Mucosa of stomach (tissue), 1 donor: ENCODE results near the gene TEDDM1.
"Not testable (repeated sequence)": the region's sequence is repeated elsewhere in the genome, so short reads cannot be mapped to it uniquely, and the experiment has no call there.

Source experiments
- H3K27me3 ChIP-seq: one replicate; pipeline ENCODE4 v1.7.0; 2013; ENCODE audit warnings: mild to moderate bottlenecking, low read length; ENCODE audit not compliant: control insufficient read depth, insufficient read depth
- H3K36me3 ChIP-seq: one replicate; pipeline ENCODE4 v1.7.0; 2013; ENCODE audit warnings: low read length; ENCODE audit not compliant: control insufficient read depth, insufficient read depth
- H3K4me1 ChIP-seq: one replicate; pipeline ENCODE4 v1.7.0; 2013; ENCODE audit warnings: mild to moderate bottlenecking, low read length; ENCODE audit not compliant: control insufficient read depth, insufficient read depth
- H3K4me3 ChIP-seq: one replicate; pipeline ENCODE4 v1.7.0; 2013; ENCODE audit warnings: low read length
- H3K9ac ChIP-seq: one replicate; pipeline ENCODE4 v1.7.0; 2013; ENCODE audit warnings: mild to moderate bottlenecking, low read length, moderate library complexity
- H3K9me3 ChIP-seq: one replicate; pipeline ENCODE4 v1.7.0; 2013; ENCODE audit warnings: mild to moderate bottlenecking, low read length, moderate library complexity; ENCODE audit not compliant: control insufficient read depth
- donor health status: Pancreatic carcinoma.

TEDDM1 gene, protein sequence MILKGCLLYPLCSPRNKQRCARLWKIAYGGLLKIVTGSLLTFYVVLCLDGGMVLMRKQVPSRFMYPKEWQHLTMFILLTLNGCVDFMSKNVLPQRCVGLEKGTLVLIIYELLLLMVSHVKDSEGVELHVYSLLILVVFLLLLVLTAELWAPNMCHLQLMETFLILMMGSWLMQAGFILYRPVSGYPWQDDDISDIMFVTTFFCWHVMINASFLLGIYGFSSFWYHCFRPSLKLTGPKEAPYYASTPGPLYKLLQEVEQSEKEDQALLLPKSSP

DNA sequence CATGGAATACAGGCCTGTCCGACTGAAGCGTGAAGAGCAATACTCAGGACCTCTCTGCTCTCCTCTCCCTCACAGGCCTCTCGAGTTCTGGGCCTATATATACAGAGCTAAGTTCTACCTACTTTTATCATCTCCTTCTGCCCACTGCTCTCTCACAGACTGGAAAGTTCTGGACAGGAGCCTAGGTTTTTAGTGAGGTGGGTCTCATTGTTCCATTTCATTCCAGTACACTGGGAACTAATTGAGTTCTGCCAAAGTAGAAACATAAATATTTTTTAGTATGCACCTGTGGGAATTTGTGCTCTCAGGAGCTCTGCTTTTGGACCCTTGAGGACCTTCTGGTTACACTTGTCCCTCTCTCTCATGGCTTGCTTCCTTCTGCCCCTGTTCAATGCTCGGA, at the start of gene TEDDM1:
Gene TEDDM1 (minus strand): TSS at position 101 of the 400 bp plus-strand sequence. CDS start 182 bp downstream, outside the sequence.
- no peak within 1 kb of the TSS for H3K9ac ChIP-seq
- H3K36me3 ChIP-seq: no peaks in the 10 kb centered on the region
- no peaks in the 10 kb centered on the region for H3K9me3 ChIP-seq
- no peaks in the 10 kb centered on the region for H3K27me3 ChIP-seq
- no peak within 1 kb of the TSS for H3K4me3 ChIP-seq
- peaks cover 14% of the 10 kb centered on the region for H3K4me1 ChIP-seq

DNA sequence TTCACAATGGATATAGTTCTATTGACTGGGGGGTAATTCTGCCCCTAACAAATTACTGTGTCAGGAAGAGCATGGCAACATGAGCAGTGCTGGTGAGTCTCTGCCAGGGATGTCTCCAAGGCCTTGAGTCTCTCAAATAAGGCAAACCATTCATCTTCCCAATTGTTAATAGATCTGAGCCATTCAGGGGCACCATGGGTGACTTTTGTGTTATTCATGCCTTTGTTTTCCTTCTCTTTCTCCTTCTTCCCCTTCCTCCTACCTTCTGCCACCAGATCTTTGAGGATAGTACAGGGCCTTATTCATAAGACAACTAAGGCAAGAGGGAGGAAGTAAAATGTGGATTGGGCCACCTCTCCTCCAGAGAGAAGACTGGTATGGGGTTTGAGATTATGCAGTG, 49.6 kb upstream of the TEDDM1 start, which contains the start of gene RGSL1:
Gene RGSL1 (plus strand): TSS at position 60 of the 400 bp plus-strand sequence. CDS start 20 bp downstream, at position 80.
- H3K36me3 ChIP-seq: no peaks in the 10 kb centered on the region
- no peaks in the 10 kb centered on the region for H3K27me3 ChIP-seq
- H3K4me1 ChIP-seq: peaks cover 3% of the 10 kb centered on the region
- H3K9ac ChIP-seq: no peak within 1 kb of the TSS
- H3K4me3 ChIP-seq: no peak within 1 kb of the TSS
- no peaks in the 10 kb centered on the region for H3K9me3 ChIP-seq

DNA sequence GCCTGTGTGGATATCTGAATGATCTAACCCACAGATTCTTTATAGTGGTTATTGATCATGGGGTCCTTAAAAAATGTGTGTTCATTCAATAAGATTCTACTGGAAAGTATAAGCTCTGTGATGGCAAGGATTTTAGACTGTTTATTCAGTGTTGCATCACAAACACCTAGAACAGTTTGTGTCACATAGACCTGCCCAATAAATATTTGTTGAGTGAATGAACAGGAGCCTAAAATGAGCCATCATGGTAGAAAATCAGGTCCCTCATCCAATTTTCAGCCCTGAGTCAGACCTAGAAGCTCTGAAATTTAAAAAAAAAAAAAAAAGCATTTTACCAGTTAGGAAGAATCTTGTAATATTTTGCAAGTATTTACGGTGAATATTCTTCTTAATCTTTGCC, 47.2 kb upstream of the TEDDM1 start:
- no peaks in the 10 kb centered on the region for H3K27me3 ChIP-seq
- H3K9ac ChIP-seq: no peak overlapping the region
- no peak overlapping the region for H3K4me3 ChIP-seq

DNA sequence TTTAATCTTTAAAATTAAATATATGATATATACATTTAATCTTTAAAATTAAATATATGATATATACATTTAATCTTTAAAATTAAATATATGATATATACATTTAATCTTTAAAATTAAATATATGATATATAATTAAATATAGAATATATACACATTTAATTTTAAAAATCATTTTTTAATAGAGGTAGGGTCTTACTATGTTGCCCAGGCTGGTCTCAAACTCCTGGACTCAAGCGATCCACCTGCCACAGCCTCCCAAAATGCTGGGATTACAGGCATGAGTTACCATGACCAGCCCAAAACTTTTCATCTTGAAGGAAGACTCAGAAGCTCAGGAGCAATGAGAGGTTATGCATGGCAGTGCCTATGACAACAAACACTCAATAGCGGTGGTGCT, 46.7 kb upstream of the TEDDM1 start:
- H3K27me3 ChIP-seq, H3K4me3 ChIP-seq, H3K9me3 ChIP-seq, H3K4me1 ChIP-seq, H3K9ac ChIP-seq, H3K36me3 ChIP-seq: not testable (repeated sequence)

More for the DNA sequence above, 47.2 kb upstream of the TEDDM1 start:
- Histone ChIP-seq H3K36me3 (no peaks in the 10 kb centered on the region), H3K9me3 (no peaks in the 10 kb centered on the region), H3K4me1 (peaks cover 3% of the 10 kb centered on the region)

DNA sequence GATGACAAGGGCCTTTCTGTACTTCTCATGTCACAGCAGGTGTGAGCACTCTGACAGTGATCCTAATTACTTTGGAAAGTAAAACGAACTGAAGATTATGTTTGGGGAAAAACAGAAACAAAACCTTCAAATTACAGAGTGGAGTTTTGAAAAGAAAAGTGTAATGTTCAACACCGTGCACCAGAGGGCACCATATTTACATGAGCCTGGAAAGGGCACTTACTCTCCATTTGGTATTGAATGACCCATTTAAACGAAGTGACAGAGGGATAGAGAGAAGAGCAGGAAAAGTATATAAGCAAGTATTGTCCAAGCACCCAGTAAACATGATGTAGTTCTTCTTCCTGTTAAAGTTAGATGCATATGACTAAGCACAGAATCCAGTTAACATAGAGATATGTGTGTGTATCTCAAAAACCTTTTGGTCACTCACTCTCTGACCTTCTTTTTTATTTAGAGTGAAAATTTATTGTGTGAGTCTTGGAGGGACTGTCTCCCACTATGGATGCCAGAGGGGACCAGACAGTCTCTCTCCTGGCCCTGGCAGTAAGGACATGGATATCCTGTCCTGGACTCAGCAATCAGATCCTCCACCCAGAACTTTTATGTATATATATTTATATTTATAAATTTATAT, 45.7 kb upstream of the TEDDM1 start:
- no peaks in the 10 kb centered on the region for H3K36me3 ChIP-seq
- H3K27me3 ChIP-seq: no peaks in the 10 kb centered on the region
- no peak overlapping the region for H3K4me3 ChIP-seq
- H3K4me1 ChIP-seq: peaks cover 3% of the 10 kb centered on the region
- no peaks in the 10 kb centered on the region for H3K9me3 ChIP-seq
- H3K9ac ChIP-seq: no peak overlapping the region

DNA sequence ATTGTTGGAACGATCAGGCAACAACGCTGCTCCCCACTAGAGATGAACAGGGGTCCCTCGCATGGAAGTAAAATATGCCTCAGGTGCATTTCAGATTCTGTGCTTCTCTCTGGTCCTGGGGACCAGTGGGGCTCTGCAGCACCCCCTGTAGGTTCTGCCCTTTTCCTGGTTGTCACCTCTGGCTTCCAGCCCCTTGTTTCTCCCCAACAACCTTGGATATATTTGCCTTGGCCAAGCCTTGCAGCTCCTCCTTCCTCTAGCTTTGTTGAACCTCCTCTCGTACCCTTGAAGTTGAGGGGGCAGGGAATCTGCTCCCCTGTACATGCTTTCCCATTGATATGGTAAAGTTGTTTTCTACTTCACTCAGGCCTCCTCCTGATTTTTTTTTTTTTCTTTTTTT, 44.0 kb upstream of the TEDDM1 start:
- no peak overlapping the region for H3K4me3 ChIP-seq
- H3K4me1 ChIP-seq: peaks cover 3% of the 10 kb centered on the region
- no peaks in the 10 kb centered on the region for H3K36me3 ChIP-seq
- no peaks in the 10 kb centered on the region for H3K27me3 ChIP-seq
- no peak overlapping the region for H3K9ac ChIP-seq
- no peaks in the 10 kb centered on the region for H3K9me3 ChIP-seq

DNA sequence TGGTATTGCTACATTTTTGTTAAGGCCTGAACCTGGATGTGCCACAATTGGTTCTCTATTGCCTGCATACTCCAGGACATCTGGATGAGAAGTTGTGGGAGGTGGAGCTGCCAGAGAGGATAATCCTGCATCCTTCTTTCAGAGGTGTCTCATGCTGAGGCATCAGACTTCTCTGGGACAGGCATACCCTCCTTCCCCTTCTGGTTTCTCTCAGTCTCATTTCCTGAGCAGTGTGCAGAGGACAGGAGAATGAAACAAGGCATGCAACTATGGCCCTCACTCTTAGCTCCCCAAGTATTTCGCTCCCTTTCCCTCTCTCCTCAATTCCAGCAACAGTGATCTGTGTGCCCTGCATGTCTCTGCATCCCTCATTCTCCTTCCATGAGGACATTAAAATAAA, 41.9 kb upstream of the TEDDM1 start:
- no peak overlapping the region for H3K4me3 ChIP-seq
- no peaks in the 10 kb centered on the region for H3K36me3 ChIP-seq
- H3K27me3 ChIP-seq: no peaks in the 10 kb centered on the region
- no peak overlapping the region for H3K9ac ChIP-seq
- H3K4me1 ChIP-seq: peaks cover 3% of the 10 kb centered on the region
- no peaks in the 10 kb centered on the region for H3K9me3 ChIP-seq

DNA sequence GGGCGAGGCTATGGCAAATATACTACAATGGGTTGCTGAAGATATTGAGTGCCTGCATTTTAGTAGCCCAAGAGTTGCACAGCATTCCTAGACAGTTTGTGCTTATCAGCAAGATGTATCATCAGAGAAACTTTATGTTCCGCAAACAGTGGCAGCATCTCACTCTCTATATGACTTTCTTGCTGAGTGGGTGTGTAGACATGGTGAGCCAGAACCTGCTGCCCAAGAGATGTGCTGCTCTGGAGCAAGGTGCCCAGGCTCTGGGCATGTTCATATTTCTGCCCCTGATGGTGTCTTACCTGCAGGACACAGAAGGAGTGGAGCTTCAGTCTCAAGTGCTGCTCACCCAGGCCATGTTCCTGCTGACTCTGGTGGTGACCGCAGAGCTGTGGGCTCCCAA, 41.3 kb upstream of the TEDDM1 start:
- no peaks in the 10 kb centered on the region for H3K9me3 ChIP-seq
- H3K36me3 ChIP-seq: no peaks in the 10 kb centered on the region
- no peak overlapping the region for H3K9ac ChIP-seq
- H3K4me3 ChIP-seq: no peak overlapping the region
- peaks cover 3% of the 10 kb centered on the region for H3K4me1 ChIP-seq
- H3K27me3 ChIP-seq: no peaks in the 10 kb centered on the region

DNA sequence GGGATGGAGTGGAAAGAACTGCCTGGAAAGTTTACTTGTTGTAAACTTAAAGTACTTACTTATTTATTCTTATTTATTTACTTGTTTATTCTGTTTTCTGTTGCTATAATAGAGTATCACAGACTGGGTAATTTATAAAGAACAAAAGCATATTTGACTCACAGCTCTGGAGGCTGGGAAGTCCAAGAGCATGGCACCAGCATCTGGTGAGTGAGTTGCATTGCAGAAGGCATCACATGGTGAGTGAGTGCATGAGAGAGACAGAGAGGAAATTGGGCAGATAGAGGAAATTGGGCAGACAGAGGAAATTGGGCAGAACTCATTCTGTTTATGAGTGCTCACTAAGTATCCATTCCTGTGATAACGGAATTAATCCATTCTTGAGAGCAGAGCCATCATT, 37.9 kb upstream of the TEDDM1 start:
- no peak overlapping the region for H3K9ac ChIP-seq
- H3K4me3 ChIP-seq: no peak overlapping the region
- no peaks in the 10 kb centered on the region for H3K27me3 ChIP-seq
- H3K4me1 ChIP-seq: no peaks in the 10 kb centered on the region
- H3K36me3 ChIP-seq: no peaks in the 10 kb centered on the region
- H3K9me3 ChIP-seq: no peaks in the 10 kb centered on the region

DNA sequence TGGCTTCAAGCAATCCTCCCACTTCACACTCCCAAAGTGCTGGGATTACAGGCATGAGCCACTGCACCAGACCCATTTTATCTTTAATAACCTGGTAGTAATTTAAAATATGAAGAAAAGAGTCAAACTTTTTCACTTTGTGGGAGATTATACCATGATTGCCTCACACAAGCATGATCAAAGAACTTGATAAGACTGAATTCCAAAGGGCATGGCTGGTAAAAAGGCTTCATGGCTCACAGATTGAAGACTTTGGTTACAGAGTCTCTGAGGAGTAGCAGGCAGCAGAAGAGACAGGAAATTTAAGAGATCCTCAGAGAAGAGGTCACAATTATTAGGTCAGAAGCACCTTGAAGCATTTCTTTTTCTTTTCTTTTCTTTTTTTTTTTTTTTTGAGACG, 33.1 kb upstream of the TEDDM1 start:
- Histone ChIP-seq H3K9ac (no peak overlapping the region), H3K4me1 (no peaks in the 10 kb centered on the region), H3K9me3 (no peaks in the 10 kb centered on the region), H3K27me3 (no peaks in the 10 kb centered on the region), H3K36me3 (no peaks in the 10 kb centered on the region), H3K4me3 (no peak overlapping the region)

DNA sequence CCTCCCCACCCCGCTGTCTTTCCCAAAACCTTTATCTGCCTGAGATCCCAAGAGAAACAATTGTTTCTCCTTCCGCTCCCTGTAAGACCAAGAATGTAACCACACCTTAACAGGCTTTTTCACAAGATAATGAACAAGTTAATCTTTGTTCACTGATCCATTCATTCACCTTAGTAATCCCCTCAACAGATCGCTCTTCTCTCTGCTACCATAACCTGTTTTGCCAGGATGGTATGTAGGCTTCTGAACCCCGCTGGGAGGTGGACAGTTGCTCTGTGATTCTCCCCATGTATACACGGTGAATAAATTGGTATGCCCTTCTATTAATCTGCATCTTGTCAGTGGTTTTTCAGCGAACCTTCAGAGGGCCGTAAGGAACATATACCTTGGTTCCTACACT, 30.8 kb upstream of the TEDDM1 start:
- H3K4me3 ChIP-seq: no peak overlapping the region
- H3K4me1 ChIP-seq: no peaks in the 10 kb centered on the region
- no peaks in the 10 kb centered on the region for H3K9me3 ChIP-seq
- no peak overlapping the region for H3K9ac ChIP-seq
- H3K36me3 ChIP-seq: no peaks in the 10 kb centered on the region
- H3K27me3 ChIP-seq: no peaks in the 10 kb centered on the region

DNA sequence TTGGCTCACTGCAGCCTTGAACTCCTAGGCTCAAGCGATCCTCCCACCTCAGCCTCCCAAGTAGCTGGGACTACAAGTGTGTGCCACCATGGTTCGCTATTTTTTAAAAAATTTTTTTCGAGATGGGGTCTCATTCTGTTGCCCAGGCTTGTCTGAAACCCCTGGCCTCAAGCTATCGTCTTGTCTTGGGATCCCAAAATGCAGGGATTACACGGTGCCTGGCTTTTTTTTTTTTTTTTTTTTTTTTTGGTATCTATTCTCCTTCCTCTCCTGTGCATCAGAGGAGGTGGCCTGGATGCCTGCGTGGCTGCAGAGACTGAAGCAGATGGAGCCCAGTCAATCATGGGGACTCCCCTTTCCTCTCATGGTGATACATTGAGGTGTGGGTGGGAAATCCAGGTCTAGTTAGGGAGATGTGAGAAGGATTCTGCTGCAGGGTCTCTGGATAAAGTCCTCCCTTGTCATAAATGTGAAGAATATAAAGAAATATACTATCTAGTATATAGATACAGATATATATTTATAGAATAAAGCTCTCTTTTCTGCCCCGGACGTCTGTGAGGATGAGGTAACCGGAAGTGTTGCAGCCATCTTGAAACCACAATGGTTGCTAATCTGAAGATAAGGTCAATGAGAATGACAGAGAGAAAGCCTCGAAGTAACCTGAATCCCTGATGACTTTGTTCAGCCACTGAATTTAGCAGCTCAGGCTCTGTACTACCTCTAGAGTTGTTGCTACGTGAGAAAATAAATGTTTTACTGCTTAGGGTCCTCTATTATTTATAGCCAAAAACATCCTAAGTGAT, 30.0 kb upstream of the TEDDM1 start:
- H3K9ac ChIP-seq: no peak overlapping the region
- H3K4me1 ChIP-seq: no peaks in the 10 kb centered on the region
- no peaks in the 10 kb centered on the region for H3K36me3 ChIP-seq
- no peaks in the 10 kb centered on the region for H3K9me3 ChIP-seq
- no peak overlapping the region for H3K4me3 ChIP-seq
- no peaks in the 10 kb centered on the region for H3K27me3 ChIP-seq
